HCEC 1CT (cell line): ENCODE measurements around the gene AEBP1.

Source experiments
- DNase-seq: peaks from one replicate; pipeline ENCODE4 v3.0.0-alpha.2; 2017

AEBP1 gene

GRCh38 chr7:44158873-44159631 is 54.9 kb downstream of the AEBP1 start:
- no peak for DNase-seq

GRCh38 chr7:44159824-44160630 is 55.9 kb downstream of the AEBP1 start:
- no peak for DNase-seq

GRCh38 chr7:44161371-44161770 is 57.2 kb downstream of the AEBP1 start:
- DNase-seq, result no peak

GRCh38 chr7:44162179-44162578 is 58.0 kb downstream of the AEBP1 start:
- DNase-seq, result no peak

GRCh38 chr7:44162785-44163395 is 58.7 kb downstream of the AEBP1 start:
- no peak for DNase-seq

GRCh38 chr7:44163591-44163990 is 59.4 kb downstream of the AEBP1 start:
- peak; percentile 87 for DNase-seq
